WTC11 (cell line): ENCODE data around the gene CTDNEP1. TPM values are rescaled to one million over a fixed set of nuclear protein-coding genes. Genes with fewer than 3 reads are reported as not detected.

Experiments used
- ATAC-seq: fragments of 200-7000 bp; cut with Tn5 transposase; 2 replicates; pipeline ENCODE4 v1.10.0; 2021; ENCODE audit warnings: mild to moderate bottlenecking, moderate library complexity
- CTCF ChIA-PET: fragments of 300-600 bp; sonication (Branson Sonifier 250); formaldehyde crosslinking; loops from one replicate; lab custom pipeline; 2021; ENCODE audit warnings: antibody characterized with exemption; lab: Charles Lee
- POLR2A ChIA-PET: fragments of 350-600 bp; sonication (Branson Sonifier 250); formaldehyde crosslinking; loops from one replicate; lab custom pipeline; 2021; ENCODE audit warnings: antibody characterized with exemption; lab: Charles Lee
- DNase-seq: peaks from one replicate; pipeline ENCODE4 v3.0.0; 2021; ENCODE audit warnings: low spot score
- H3K27ac Mint-ChIP-seq: 2 replicates; pipeline ENCODE4 v1.8.0; 2021; ENCODE audit warnings: mixed read lengths
- H3K27me3 Mint-ChIP-seq: 2 replicates; pipeline ENCODE4 v1.8.0; 2021; ENCODE audit warnings: low read depth, mild to moderate bottlenecking, moderate library complexity, mixed read lengths
- H3K36me3 Mint-ChIP-seq: 2 replicates; pipeline ENCODE4 v1.8.0; 2021; ENCODE audit warnings: mixed read lengths
- H3K4me1 Mint-ChIP-seq: 2 replicates; pipeline ENCODE4 v1.8.0; 2022; ENCODE audit warnings: mixed read lengths
- H3K4me3 Mint-ChIP-seq: 2 replicates; pipeline ENCODE4 v1.8.0; 2021; ENCODE audit warnings: mild to moderate bottlenecking, moderate library complexity, mixed read lengths
- H3K9me3 Mint-ChIP-seq: 2 replicates; pipeline ENCODE4 v1.8.0; 2021; ENCODE audit warnings: mixed read lengths
- AFF4 ChIP-seq: sonication (generic); formaldehyde crosslinking; IDR thresholded peaks from 2 replicates; pipeline ENCODE4 v1.8.1; 2023; ENCODE audit warnings: mild to moderate bottlenecking, missing genetic modification reagents, borderline replicate concordance
- AR ChIP-seq: fragments of 250-450 bp; sonication (Bioruptor Pico); IDR thresholded peaks from 2 replicates; pipeline ENCODE4 v1.9.0; 2021; ENCODE audit warnings: mild to moderate bottlenecking
- FOXP1 ChIP-seq: sonication (generic); formaldehyde crosslinking; IDR thresholded peaks from 2 replicates; pipeline ENCODE4 v1.8.0; 2022; ENCODE audit warnings: missing genetic modification reagents, mild to moderate bottlenecking, moderate library complexity, borderline replicate concordance
- GABPB1 ChIP-seq: sonication (generic); formaldehyde crosslinking; IDR thresholded peaks from 2 replicates; pipeline ENCODE4 v1.8.1; 2023; ENCODE audit warnings: mild to moderate bottlenecking, missing genetic modification reagents
- MYBL2 ChIP-seq: sonication (generic); formaldehyde crosslinking; IDR thresholded peaks from 2 replicates; pipeline ENCODE4 v1.8.1; 2023; ENCODE audit warnings: mild to moderate bottlenecking, moderate library complexity, missing genetic modification reagents
- OVOL2 ChIP-seq: fragments of 250-450 bp; sonication (Bioruptor Pico); IDR thresholded peaks from 2 replicates; pipeline ENCODE4 v1.9.0; 2021; ENCODE audit warnings: mild to moderate bottlenecking, borderline replicate concordance
- PRRX2 ChIP-seq: fragments of 250-450 bp; sonication (Bioruptor Pico); IDR thresholded peaks from 2 replicates; pipeline ENCODE4 v1.8.0; 2021; ENCODE audit warnings: mild to moderate bottlenecking
- RORB ChIP-seq: fragments of 250-450 bp; sonication (Bioruptor Pico); IDR thresholded peaks from 2 replicates; pipeline ENCODE4 v1.9.0; 2021; ENCODE audit warnings: mild to moderate bottlenecking
- TCF7 ChIP-seq: sonication (generic); formaldehyde crosslinking; IDR thresholded peaks from 2 replicates; pipeline ENCODE4 v1.8.0; 2022; ENCODE audit warnings: mild to moderate bottlenecking, low read depth, missing genetic modification reagents, moderate library complexity
- USF1 ChIP-seq: sonication (generic); formaldehyde crosslinking; IDR thresholded peaks from 2 replicates; pipeline ENCODE4 v1.8.0; 2022; ENCODE audit warnings: mild to moderate bottlenecking, missing genetic modification reagents
- ZNF138 ChIP-seq: sonication (generic); formaldehyde crosslinking; conservative IDR thresholded peaks from 2 replicates; pipeline ENCODE4 v1.8.1; 2022; ENCODE audit warnings: mild to moderate bottlenecking, moderate library complexity, missing genetic modification reagents
- ZNF219 ChIP-seq: sonication (generic); formaldehyde crosslinking; IDR thresholded peaks from 2 replicates; pipeline ENCODE4 v1.8.0; 2023; ENCODE audit warnings: missing genetic modification reagents, mild to moderate bottlenecking, borderline replicate concordance
- ZNF423 ChIP-seq: fragments of 250-450 bp; sonication (Bioruptor Pico); IDR thresholded peaks from 2 replicates; pipeline ENCODE4 v2.1.2; 2022; ENCODE audit warnings: mild to moderate bottlenecking, moderate library complexity
- ZSCAN18 ChIP-seq: fragments of 250-450 bp; sonication (Bioruptor Pico); IDR thresholded peaks from 2 replicates; pipeline ENCODE4 v2.1.2; 2022; ENCODE audit warnings: mild to moderate bottlenecking, moderate library complexity
- total RNA-seq: library from RNA; stranded (reverse); gene quantifications from 3 replicates; pipeline ENCODE4 v1.2.3, GENCODE V29; 2021
- TF ChIP-seq, protein P1 (sequence below): sonication (generic); formaldehyde crosslinking; IDR thresholded peaks from 2 replicates; pipeline ENCODE4 v1.8.0; 2022; ENCODE audit warnings: mild to moderate bottlenecking, missing genetic modification reagents
- TF ChIP-seq, protein P2 (sequence below): sonication (generic); formaldehyde crosslinking; conservative IDR thresholded peaks from 2 replicates; pipeline ENCODE4 v1.8.1; 2023; ENCODE audit warnings: mild to moderate bottlenecking, low read depth, missing genetic modification reagents, moderate library complexity
- TF ChIP-seq, protein P3 (sequence below): fragments of 250-450 bp; sonication (Bioruptor Pico); IDR thresholded peaks from 2 replicates; pipeline ENCODE4 v1.8.0; 2021; ENCODE audit warnings: mild to moderate bottlenecking

The CTDNEP1 gene
- total RNA-seq, 1 experiment from 2014 or later: 127 TPM

DNA sequence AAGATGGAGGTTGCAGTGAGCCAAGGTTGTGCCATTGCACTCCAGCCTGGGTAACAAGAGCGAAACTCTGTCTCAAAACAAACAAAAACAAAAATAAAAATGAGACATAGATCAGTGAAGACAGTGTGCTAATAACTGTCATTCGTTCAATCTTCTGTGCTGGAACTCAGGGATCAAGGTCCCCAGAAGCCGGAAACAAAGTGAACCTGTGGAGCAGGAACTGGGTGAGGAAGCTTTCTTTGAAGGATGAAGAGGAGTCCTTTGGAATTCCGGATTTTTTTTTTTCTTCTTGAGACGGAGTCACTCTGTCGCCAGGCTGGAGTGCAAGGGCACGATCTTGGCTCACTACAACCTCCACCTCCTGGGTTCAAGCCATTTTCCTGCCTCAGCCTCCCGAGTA, 27.9 kb upstream of the CTDNEP1 start:
- Mint-ChIP-seq H3K36me3 (no peaks in the 10 kb centered on the region), H3K4me3 (no peak overlapping the region), H3K4me1 (peaks cover 20% of the 10 kb centered on the region), H3K27me3 (peaks cover 21% of the 10 kb centered on the region), H3K9me3 (no peaks in the 10 kb centered on the region), H3K27ac (no peak overlapping the region)
- ATAC-seq (no peak), DNase-seq (no peak)
- TF ChIP-seq MYBL2 (CRISPR knock-in tag) (no peak), USF1 (CRISPR knock-in tag) (no peak), GABPB1 (CRISPR knock-in tag) (no peak), PRRX2 (no peak), ZNF138 (CRISPR knock-in tag) (no peak)
- TF ChIP-seq, protein P1, sequence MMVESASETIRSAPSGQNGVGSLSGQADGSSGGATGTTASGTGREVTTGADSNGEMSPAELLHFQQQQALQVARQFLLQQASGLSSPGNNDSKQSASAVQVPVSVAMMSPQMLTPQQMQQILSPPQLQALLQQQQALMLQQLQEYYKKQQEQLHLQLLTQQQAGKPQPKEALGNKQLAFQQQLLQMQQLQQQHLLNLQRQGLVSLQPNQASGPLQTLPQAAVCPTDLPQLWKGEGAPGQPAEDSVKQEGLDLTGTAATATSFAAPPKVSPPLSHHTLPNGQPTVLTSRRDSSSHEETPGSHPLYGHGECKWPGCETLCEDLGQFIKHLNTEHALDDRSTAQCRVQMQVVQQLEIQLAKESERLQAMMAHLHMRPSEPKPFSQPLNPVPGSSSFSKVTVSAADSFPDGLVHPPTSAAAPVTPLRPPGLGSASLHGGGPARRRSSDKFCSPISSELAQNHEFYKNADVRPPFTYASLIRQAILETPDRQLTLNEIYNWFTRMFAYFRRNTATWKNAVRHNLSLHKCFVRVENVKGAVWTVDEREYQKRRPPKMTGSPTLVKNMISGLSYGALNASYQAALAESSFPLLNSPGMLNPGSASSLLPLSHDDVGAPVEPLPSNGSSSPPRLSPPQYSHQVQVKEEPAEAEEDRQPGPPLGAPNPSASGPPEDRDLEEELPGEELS (CRISPR knock-in tag): no peak
- ChIA-PET CTCF (interaction anchor here (0.7 to 3.4 kb wide), 9 partner anchors 12 to 408 kb away, joined by 3 to 61 read pairs (median 6); partner anchors contain the start of genes NEURL4 and TP53), POLR2A (interaction anchor here (0.7 to 1.9 kb wide), 3 partner anchors 17 to 57 kb away, joined by 4 to 6 read pairs (median 4); partner anchors contain the start of gene CLDN7)

DNA sequence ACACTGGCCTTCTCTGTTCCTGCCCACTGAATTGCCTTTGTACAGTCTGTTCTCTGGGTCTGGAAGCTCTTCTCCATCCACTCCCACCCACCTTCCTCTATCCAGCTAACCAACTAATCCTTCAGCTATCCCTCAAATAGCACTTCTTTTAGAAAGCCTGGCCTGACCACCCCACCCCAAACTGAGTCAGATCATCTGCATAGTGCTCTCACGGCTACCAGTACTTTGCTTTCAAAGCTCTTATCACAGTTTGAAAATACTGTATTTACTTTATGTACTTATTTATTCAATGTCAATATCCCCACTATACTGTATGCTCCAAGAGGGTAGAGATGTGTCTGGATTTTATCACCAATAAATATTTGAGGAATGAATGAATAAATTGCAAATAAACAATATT, 15.2 kb upstream of the CTDNEP1 start:
- H3K4me1 Mint-ChIP-seq: peaks cover 23% of the 10 kb centered on the region
- POLR2A ChIA-PET: no interaction called here
- no peak for ATAC-seq
- H3K36me3 Mint-ChIP-seq: no peaks in the 10 kb centered on the region
- DNase-seq: no peak
- peak overlapping the region; percentile 72 for H3K27ac Mint-ChIP-seq
- H3K27me3 Mint-ChIP-seq: no peaks in the 10 kb centered on the region; the same call in 1 of the 2 replicates
- no peaks in the 10 kb centered on the region for H3K9me3 Mint-ChIP-seq
- H3K4me3 Mint-ChIP-seq: no peak overlapping the region
- CTCF ChIA-PET: interaction anchor here (1.8 to 4.8 kb wide), 3 partner anchors 13 to 294 kb away, joined by 4 to 23 read pairs (median 14); no protein-coding TSS in a partner anchor
- TF ChIP-seq TCF7 (CRISPR knock-in tag): no peak
- TF ChIP-seq FOXP1: no peak
- no peak for TF ChIP-seq RORB (CRISPR knock-in tag)
- no peak for TF ChIP-seq ZSCAN18 (CRISPR knock-in tag)
- no peak for TF ChIP-seq ZNF423 (CRISPR knock-in tag)
- TF ChIP-seq AFF4: no peak
- TF ChIP-seq, protein P2, sequence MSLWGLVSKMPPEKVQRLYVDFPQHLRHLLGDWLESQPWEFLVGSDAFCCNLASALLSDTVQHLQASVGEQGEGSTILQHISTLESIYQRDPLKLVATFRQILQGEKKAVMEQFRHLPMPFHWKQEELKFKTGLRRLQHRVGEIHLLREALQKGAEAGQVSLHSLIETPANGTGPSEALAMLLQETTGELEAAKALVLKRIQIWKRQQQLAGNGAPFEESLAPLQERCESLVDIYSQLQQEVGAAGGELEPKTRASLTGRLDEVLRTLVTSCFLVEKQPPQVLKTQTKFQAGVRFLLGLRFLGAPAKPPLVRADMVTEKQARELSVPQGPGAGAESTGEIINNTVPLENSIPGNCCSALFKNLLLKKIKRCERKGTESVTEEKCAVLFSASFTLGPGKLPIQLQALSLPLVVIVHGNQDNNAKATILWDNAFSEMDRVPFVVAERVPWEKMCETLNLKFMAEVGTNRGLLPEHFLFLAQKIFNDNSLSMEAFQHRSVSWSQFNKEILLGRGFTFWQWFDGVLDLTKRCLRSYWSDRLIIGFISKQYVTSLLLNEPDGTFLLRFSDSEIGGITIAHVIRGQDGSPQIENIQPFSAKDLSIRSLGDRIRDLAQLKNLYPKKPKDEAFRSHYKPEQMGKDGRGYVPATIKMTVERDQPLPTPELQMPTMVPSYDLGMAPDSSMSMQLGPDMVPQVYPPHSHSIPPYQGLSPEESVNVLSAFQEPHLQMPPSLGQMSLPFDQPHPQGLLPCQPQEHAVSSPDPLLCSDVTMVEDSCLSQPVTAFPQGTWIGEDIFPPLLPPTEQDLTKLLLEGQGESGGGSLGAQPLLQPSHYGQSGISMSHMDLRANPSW (CRISPR knock-in tag): no peak
- TF ChIP-seq MYBL2 (CRISPR knock-in tag): no peak
- no peak for TF ChIP-seq AR (CRISPR knock-in tag)
- no peak for TF ChIP-seq ZNF219 (CRISPR knock-in tag)
- TF ChIP-seq OVOL2 (CRISPR knock-in tag): no peak
- TF ChIP-seq, protein P3, sequence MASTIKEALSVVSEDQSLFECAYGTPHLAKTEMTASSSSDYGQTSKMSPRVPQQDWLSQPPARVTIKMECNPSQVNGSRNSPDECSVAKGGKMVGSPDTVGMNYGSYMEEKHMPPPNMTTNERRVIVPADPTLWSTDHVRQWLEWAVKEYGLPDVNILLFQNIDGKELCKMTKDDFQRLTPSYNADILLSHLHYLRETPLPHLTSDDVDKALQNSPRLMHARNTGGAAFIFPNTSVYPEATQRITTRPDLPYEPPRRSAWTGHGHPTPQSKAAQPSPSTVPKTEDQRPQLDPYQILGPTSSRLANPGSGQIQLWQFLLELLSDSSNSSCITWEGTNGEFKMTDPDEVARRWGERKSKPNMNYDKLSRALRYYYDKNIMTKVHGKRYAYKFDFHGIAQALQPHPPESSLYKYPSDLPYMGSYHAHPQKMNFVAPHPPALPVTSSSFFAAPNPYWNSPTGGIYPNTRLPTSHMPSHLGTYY (CRISPR knock-in tag): no peak
